ENCODE results near the gene SGSM1. TPM values are rescaled to one million over a fixed set of nuclear protein-coding genes. Genes with fewer than 3 reads are reported as not detected.

Gene SGSM1
- total RNA-seq, 2 donors from 2014 or later = 3.6 to 4.6 TPM

DNA sequence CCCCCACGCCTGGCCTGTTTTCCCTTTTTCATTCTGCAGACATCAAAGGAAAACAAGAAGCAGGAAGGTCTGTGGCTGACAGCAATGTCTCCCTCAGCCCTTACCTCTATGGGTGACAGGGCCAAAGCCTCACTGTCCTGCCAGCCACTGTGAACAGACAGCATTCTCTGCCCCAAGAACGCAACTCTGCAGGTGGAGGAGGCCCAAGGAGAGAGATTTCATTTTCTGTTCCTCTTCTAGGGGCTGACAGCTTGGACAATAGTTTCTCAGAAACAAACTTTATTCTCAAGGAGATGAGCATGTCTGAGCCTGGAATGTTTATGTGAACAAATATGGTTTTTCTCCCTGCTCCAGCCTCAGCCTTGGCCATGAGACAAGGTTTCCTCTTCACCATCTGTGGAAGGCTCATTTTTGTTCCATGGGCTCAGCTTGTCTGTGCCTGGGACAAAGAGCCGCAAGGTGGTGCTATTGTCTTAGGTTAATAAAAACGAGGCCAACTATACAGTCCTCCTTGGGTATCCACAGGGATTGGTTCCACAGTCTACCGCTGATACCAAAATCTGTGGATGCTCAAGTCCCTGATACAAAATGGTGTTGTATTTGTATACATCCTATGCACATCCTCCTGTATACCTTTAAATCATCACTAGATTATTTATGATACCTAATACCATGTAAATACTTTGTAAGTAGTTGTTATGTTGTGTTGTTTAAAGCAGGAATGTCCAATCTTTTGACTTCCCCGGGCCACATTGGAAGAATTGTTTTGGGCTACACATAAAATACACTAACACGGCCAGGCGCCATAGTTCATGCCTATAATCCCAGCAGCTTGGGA lies 37.3 kb upstream of the SGSM1 start:
- WGBS, 2 donors = 22 to 35% methylated on average over 7 to 8 of the region's 8 CpGs
- peak; percentile 79 for ATAC-seq
- intact Hi-C loops (cut with DNase I) = loop anchor here (2.0 to 10.0 kb wide), 2 partner anchors 80 to 286 kb away; no protein-coding TSS in a partner anchor

DNA sequence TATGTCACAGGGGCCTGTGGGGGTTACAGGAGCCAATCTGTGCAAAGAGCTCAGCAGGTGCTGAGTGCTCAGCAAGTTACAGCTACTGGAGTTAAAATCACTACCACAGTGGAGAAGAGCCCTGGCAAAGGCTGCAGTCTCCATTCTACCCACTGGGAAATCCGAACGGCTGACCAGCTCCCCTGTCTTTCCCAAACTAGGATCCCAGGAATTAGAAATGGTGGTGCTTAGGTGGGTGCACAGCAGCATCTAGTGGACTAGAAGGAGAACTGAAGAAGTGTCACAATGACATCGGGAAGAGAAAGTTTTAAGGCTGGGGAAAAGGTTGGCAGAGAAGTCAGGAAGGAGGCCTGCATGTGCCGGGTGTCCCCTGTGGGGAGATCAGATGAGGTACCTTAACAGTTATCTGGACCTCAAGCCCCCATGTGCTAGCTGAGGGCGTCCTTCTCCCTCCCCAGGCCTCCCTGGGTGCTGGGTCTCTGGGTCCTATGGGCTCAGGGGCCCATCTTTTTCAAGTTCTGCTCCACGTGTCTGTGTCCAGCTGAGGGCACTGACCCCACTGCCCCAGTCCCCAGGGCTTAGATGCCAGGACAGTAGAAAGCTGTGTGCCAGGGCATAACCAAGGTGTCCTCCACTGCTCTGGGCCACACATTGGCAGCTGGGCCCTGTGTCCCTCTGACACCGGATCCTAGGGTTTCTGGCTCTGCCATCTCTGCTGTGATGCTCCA lies 33.4 kb upstream of the SGSM1 start:
- intact Hi-C loops (cut with DNase I) = no loop called here
- no peak overlapping the region for H3K4me3 ChIP-seq
- no peak overlapping the region for H3K27ac ChIP-seq
- no peaks in the 10 kb centered on the region for H3K4me1 ChIP-seq
- H3K27me3 ChIP-seq = no peaks in the 10 kb centered on the region
- DNase-seq (peak in 1 of 4 donors; percentile 7), ATAC-seq (peak; percentile 35)
- TF ChIP-seq POLR2A (IDR thresholded peaks at IDR 0.05) (no peak), CTCF (IDR thresholded peaks at IDR 0.05) (peak in 5 of 7 experiments; percentile 6 to 47 (median 42))
- H3K36me3 ChIP-seq (replicated peaks in 1 of 2; ENCODE audit: insufficient read depth in 1 of 2, low read depth in 2 of 2) = no peaks in the 10 kb centered on the region
- H3K9me3 ChIP-seq = no peaks in the 10 kb centered on the region
- 47 to 55% methylated on average over 5 to 7 of the region's 7 CpGs for WGBS, 2 donors

More for the DNA sequence above, 37.3 kb upstream of the SGSM1 start:
- Histone ChIP-seq H3K4me3 (no peak overlapping the region), H3K36me3 (replicated peaks in 1 of 2; ENCODE audit: insufficient read depth in 1 of 2, low read depth in 2 of 2) (no peaks in the 10 kb centered on the region), H3K27ac (no peak overlapping the region), H3K9me3 (no peaks in the 10 kb centered on the region), H3K27me3 (no peaks in the 10 kb centered on the region), H3K4me1 (no peaks in the 10 kb centered on the region)
- DNase-seq = peak; percentile 83 to 90 (median 86)
- TF ChIP-seq CTCF (IDR thresholded peaks at IDR 0.05) (peak; percentile 37 to 92 (median 82)), POLR2A (IDR thresholded peaks at IDR 0.05) (no peak)

- Histone ChIP-seq H3K36me3 (replicated peaks in 1 of 2; ENCODE audit: insufficient read depth in 1 of 2, low read depth in 2 of 2) (no peaks in the 10 kb centered on the region), H3K27me3 (no peaks in the 10 kb centered on the region), H3K4me1 (no peaks in the 10 kb centered on the region), H3K9me3 (no peaks in the 10 kb centered on the region), H3K27ac (no peak overlapping the region), H3K4me3 (no peak overlapping the region)
- ATAC-seq = no peak
- intact Hi-C loops (cut with DNase I) = no loop called here
- WGBS, 2 donors = 53 to 56% methylated on average over 9 to 11 of the region's 11 CpGs
- TF ChIP-seq POLR2A (IDR thresholded peaks at IDR 0.05) (no peak), CTCF (IDR thresholded peaks at IDR 0.05) (no peak)
- no peak for DNase-seq
Observed at GRCh38 chr22:24775769-24776492, 30.1 kb upstream of the SGSM1 start.

DNA sequence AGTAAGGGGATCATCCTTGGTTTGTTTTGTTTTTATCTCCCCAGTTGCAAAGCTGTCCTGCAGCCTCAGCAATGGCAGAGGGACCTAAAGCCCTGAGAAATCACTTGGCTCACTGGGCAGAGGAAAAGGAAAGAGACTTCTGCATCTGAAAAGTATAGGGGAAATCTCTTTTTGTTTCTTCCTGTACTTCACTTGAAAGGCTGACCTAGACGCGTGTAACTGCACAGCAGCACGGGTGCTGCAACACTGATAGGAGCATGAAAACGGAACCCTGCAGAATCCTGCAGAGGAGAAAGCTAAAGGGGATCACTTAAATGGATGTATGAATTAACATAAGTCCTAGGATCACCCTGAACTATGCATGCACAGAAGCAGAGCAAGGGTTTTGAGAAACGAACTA lies 29.5 kb upstream of the SGSM1 start:
- H3K4me1 ChIP-seq = no peaks in the 10 kb centered on the region
- TF ChIP-seq CTCF (IDR thresholded peaks at IDR 0.05) (no peak), POLR2A (IDR thresholded peaks at IDR 0.05) (no peak)
- no peak overlapping the region for H3K27ac ChIP-seq
- H3K9me3 ChIP-seq = no peaks in the 10 kb centered on the region
- H3K36me3 ChIP-seq (replicated peaks in 1 of 2; ENCODE audit: insufficient read depth in 1 of 2, low read depth in 2 of 2) = no peaks in the 10 kb centered on the region
- no peak for DNase-seq
- intact Hi-C loops (cut with DNase I) = no loop called here
- no peak overlapping the region for H3K4me3 ChIP-seq
- WGBS, 2 donors = 61 to 76% methylated on average over 5 of the region's 5 CpGs
- H3K27me3 ChIP-seq = no peaks in the 10 kb centered on the region
- ATAC-seq = no peak
